ENCODE measurements around the gene UPK1A. TPM values are rescaled to one million over a fixed set of nuclear protein-coding genes. Genes with fewer than 3 reads are reported as not detected.

The UPK1A gene
- total RNA-seq, 1 experiment from 2014 or later: not detected

GRCh38 chr19:35637165-35637564 lies 29.2 kb upstream of the UPK1A start:
- CTCF ChIA-PET: no interaction called here
- DNase-seq: no peak
- Mint-ChIP-seq H3K27ac (ENCODE audit: unreplicated experiment) (no peak overlapping the region), H3K4me3 (ENCODE audit: low read depth, unreplicated experiment) (no peak overlapping the region), H3K36me3 (ENCODE audit: insufficient read depth, unreplicated experiment) (peaks cover 52% of the 10 kb centered on the region), H3K9me3 (ENCODE audit: low read depth, unreplicated experiment) (no peaks in the 10 kb centered on the region), H3K4me1 (ENCODE audit: low read depth, unreplicated experiment) (no peaks in the 10 kb centered on the region), H3K27me3 (ENCODE audit: unreplicated experiment) (peaks cover 13% of the 10 kb centered on the region)
- no TSS peak for BruUV-seq (replicated peaks)
- intact Hi-C loops (cut with micrococcal nuclease; ENCODE audit: unreplicated experiment): no loop called here
- TF ChIP-seq CTCF (IDR thresholded peaks at IDR 0.05; ENCODE audit: unreplicated experiment): no peak

DNA sequence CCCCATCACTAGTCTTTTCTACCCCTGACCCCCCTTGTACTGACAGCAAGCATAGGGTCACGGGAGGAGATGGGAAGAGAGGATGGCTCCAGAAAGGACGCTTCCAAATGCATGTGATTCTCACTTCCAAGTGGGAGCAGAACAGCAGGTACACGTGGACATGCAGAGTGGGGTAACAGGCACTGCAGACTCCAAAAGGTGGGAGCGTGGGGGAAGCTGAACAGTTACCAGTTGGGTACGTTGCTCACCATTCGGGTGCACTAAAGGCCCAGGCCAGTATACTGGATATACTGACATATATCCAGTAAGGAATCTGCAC lies 27.0 kb upstream of the UPK1A start:
- BruUV-seq (replicated peaks): no TSS peak
- DNase-seq: no peak
- H3K27me3 Mint-ChIP-seq (ENCODE audit: unreplicated experiment): peaks cover 13% of the 10 kb centered on the region
- CTCF ChIA-PET: no interaction called here
- TF ChIP-seq CTCF (IDR thresholded peaks at IDR 0.05; ENCODE audit: unreplicated experiment): no peak
- H3K9me3 Mint-ChIP-seq (ENCODE audit: low read depth, unreplicated experiment): no peaks in the 10 kb centered on the region
- H3K36me3 Mint-ChIP-seq (ENCODE audit: insufficient read depth, unreplicated experiment): peaks cover 58% of the 10 kb centered on the region
- H3K4me1 Mint-ChIP-seq (ENCODE audit: low read depth, unreplicated experiment): peaks cover 3% of the 10 kb centered on the region
- intact Hi-C loops (cut with micrococcal nuclease; ENCODE audit: unreplicated experiment): no loop called here
- H3K4me3 Mint-ChIP-seq (ENCODE audit: low read depth, unreplicated experiment): no peak overlapping the region
- H3K27ac Mint-ChIP-seq (ENCODE audit: unreplicated experiment): peak overlapping the region; percentile 21

GRCh38 chr19:35639863-35640262 lies 26.5 kb upstream of the UPK1A start:
- no peak for TF ChIP-seq CTCF (IDR thresholded peaks at IDR 0.05; ENCODE audit: unreplicated experiment)
- CTCF ChIA-PET: interaction anchor here (0.7 kb wide), 1 partner anchor 48 kb away, joined by 3 read pairs; no protein-coding TSS in a partner anchor
- intact Hi-C loops (cut with micrococcal nuclease; ENCODE audit: unreplicated experiment): no loop called here
- DNase-seq: no peak
- H3K36me3 Mint-ChIP-seq (ENCODE audit: insufficient read depth, unreplicated experiment): peaks cover 64% of the 10 kb centered on the region
- BruUV-seq (replicated peaks): no TSS peak
- peaks cover 13% of the 10 kb centered on the region for H3K27me3 Mint-ChIP-seq (ENCODE audit: unreplicated experiment)
- no peaks in the 10 kb centered on the region for H3K9me3 Mint-ChIP-seq (ENCODE audit: low read depth, unreplicated experiment)
- peaks cover 9% of the 10 kb centered on the region for H3K4me1 Mint-ChIP-seq (ENCODE audit: low read depth, unreplicated experiment)
- H3K4me3 Mint-ChIP-seq (ENCODE audit: low read depth, unreplicated experiment): no peak overlapping the region
- peak overlapping the region; percentile 21 for H3K27ac Mint-ChIP-seq (ENCODE audit: unreplicated experiment)

DNA sequence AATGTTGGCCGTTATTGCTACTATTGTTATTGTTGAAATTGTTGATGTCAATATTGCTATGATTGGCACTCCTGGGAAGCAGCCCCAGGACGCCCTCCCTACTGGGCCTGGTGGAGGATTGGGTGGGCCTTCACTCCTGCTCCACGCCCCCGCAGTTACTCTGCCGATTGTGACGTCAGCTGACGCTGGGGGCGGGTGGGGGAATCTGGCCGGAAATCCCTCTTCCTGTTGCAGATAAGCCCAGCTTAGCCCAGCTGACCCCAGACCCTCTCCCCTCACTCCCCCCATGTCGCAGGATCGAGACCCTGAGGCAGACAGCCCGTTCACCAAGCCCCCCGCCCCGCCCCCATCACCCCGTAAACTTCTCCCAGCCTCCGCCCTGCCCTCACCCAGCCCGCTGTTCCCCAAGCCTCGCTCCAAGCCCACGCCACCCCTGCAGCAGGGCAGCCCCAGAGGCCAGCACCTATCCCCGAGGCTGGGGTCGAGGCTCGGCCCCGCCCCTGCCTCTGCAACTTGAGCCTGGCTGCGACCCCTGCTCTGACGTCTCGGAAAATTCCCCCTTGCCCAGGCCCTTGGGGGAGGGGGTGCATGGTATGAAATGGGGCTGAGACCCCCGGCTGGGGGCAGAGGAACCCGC lies 24.7 kb upstream of the UPK1A start, which contains the start of gene ETV2:
Gene ETV2 (plus strand): TSS at position 231 of the 637 bp plus-strand sequence. CDS start 716 bp downstream, outside the sequence.
- H3K36me3 Mint-ChIP-seq (ENCODE audit: insufficient read depth, unreplicated experiment): peaks cover 57% of the 10 kb centered on the region
- H3K9me3 Mint-ChIP-seq (ENCODE audit: low read depth, unreplicated experiment): no peaks in the 10 kb centered on the region
- peaks cover 13% of the 10 kb centered on the region for H3K27me3 Mint-ChIP-seq (ENCODE audit: unreplicated experiment)
- intact Hi-C loops (cut with micrococcal nuclease; ENCODE audit: unreplicated experiment): no loop called here
- no peak for DNase-seq
- CTCF ChIA-PET: no interaction called here
- no peak within 1 kb of the TSS for H3K27ac Mint-ChIP-seq (ENCODE audit: unreplicated experiment)
- TF ChIP-seq CTCF (IDR thresholded peaks at IDR 0.05; ENCODE audit: unreplicated experiment): no peak
- H3K4me3 Mint-ChIP-seq (ENCODE audit: low read depth, unreplicated experiment): peak within 1 kb of the TSS; percentile 79
- H3K4me1 Mint-ChIP-seq (ENCODE audit: low read depth, unreplicated experiment): peaks cover 15% of the 10 kb centered on the region
- BruUV-seq (replicated peaks): no TSS peak

Data from Calu3 (cell line).